HCT116 (cell line): ENCODE data around the gene RGS6. TPM values are rescaled to one million over a fixed set of nuclear protein-coding genes. Genes with fewer than 3 reads are reported as not detected.

Experiments used
- ATAC-seq: fragments of 200-7000 bp; cut with Tn5 transposase; 2 replicates; pipeline ENCODE4 v1.9.1; 2020; ENCODE audit warnings: mild to moderate bottlenecking, moderate library complexity
- BruUV-seq: library from RNA; stranded (reverse); fragments of 400-500 nt; replicated peaks from 2 replicates; lab custom pipeline; 2021; lab: Mats Ljungman, UMichigan
- CTCF ChIA-PET: fragments of 300-600 bp; sonication (Branson Sonifier 250); formaldehyde crosslinking; loops from one replicate; lab custom pipeline; 2021; ENCODE audit warnings: antibody characterized with exemption; lab: Charles Lee
- POLR2A ChIA-PET: fragments of 300-600, 350-600 bp; sonication (Branson Sonifier 250); formaldehyde crosslinking; loops from one replicate; lab custom pipeline; 2021; ENCODE audit warnings: antibody characterized with exemption; lab: Charles Lee
- RAD21 ChIA-PET, 2 experiments: fragments of 300-600 bp; sonication (Branson Sonifier 250); formaldehyde crosslinking; loops; one replicate each; lab custom pipeline; 2023; ENCODE audit warnings: low total read pairs in 2 of 2; ENCODE audit not compliant: uncharacterized antibody in 2 of 2, unreplicated experiment in 2 of 2, low non-redundant PET in 1 of 2; lab: Charles Lee
- DNase-seq: peaks from one replicate; pipeline ENCODE4 v3.0.0-alpha.2; 2010; ENCODE audit warnings: low read depth, low spot score
- H2AFZ ChIP-seq: fragments of 200-600 bp; shearing (Covaris generic), sonication (generic); 2 replicates; pipeline ENCODE4 v1.6.1; 2017; ENCODE audit warnings: low read depth, mixed run types, mixed read lengths, antibody characterized with exemption, low read length; ENCODE audit not compliant: poor library complexity, severe bottlenecking
- H3K27ac ChIP-seq: 2 replicates; pipeline ENCODE4 v1.5.1; 2012; ENCODE audit warnings: low read depth, low read length
- H3K27me3 ChIP-seq: fragments of 200-600 bp; sonication (generic); 2 replicates; pipeline ENCODE4 v1.6.1; 2016; ENCODE audit warnings: mixed run types, low read length, mixed read lengths; ENCODE audit not compliant: insufficient read depth
- H3K36me3 ChIP-seq, 2 experiments: fragments of 200-500 bp in 1 of 2; fragments of 200-600 bp in 1 of 2; sonication (Bioruptor generic) in 1 of 2; sonication (generic) in 1 of 2; 2 replicates each; pipeline versions ENCODE4 v1.5.1 to v1.6.1; 2014 to 2016; ENCODE audit warnings: low read length in 2 of 2, inconsistent platforms in 1 of 2, mixed read lengths in 1 of 2, mixed run types in 1 of 2; ENCODE audit not compliant: insufficient read depth in 2 of 2, control insufficient read depth in 1 of 2
- H3K4me1 ChIP-seq, 2 experiments: fragments of 200-600 bp in 1 of 2; sonication (generic) in 1 of 2; 2 replicates each; pipeline versions ENCODE4 v1.5.1 to v1.6.1; 2012 to 2017; ENCODE audit warnings: low read length in 2 of 2, inconsistent platforms in 1 of 2, mild to moderate bottlenecking in 1 of 2, mixed read lengths in 1 of 2, mixed run types in 1 of 2, moderate library complexity in 1 of 2; ENCODE audit not compliant: insufficient read depth in 2 of 2, control insufficient read depth in 1 of 2
- H3K4me2 ChIP-seq: fragments of 200-600 bp; sonication (generic); 2 replicates; pipeline ENCODE4 v1.6.1; 2017; ENCODE audit warnings: mixed run types, low read length, mixed read lengths
- H3K4me3 ChIP-seq, 2 experiments: fragments of 200-600 bp in 1 of 2; sonication (generic) in 1 of 2; replicated peaks in 1 of 2; 2 replicates each; pipeline ENCODE4 v1.5.1; 2011 to 2016; ENCODE audit warnings: low read length in 2 of 2, control low read depth in 1 of 2, low read depth in 1 of 2, mild to moderate bottlenecking in 1 of 2, mixed read lengths in 1 of 2, mixed run types in 1 of 2
- H3K79me2 ChIP-seq: fragments of 200-600 bp; sonication (generic); 2 replicates; pipeline ENCODE4 v1.6.1; 2017; ENCODE audit warnings: mild to moderate bottlenecking, mixed run types, low read length, moderate library complexity, mixed read lengths; ENCODE audit not compliant: insufficient read depth
- H3K9ac ChIP-seq: fragments of 200-600 bp; sonication (generic); 2 replicates; pipeline ENCODE4 v1.6.1; 2016; ENCODE audit warnings: low read length, mixed read lengths
- H3K9me2 ChIP-seq: fragments of 200-600 bp; sonication (generic), shearing (Covaris generic); 2 replicates; pipeline ENCODE4 v1.6.1; 2017; ENCODE audit warnings: mixed run types, mild to moderate bottlenecking, moderate library complexity; ENCODE audit not compliant: insufficient read depth
- H3K9me3 ChIP-seq, 2 experiments: fragments of 200-500 bp in 1 of 2; fragments of 200-600 bp in 1 of 2; sonication (Bioruptor generic) in 1 of 2; sonication (generic) in 1 of 2; 2 replicates each; pipeline ENCODE4 v1.6.1; 2014 to 2017; ENCODE audit warnings: low read length in 2 of 2, mixed read lengths in 2 of 2, inconsistent platforms in 1 of 2, low read depth in 1 of 2, mild to moderate bottlenecking in 1 of 2, mixed run types in 1 of 2, moderate library complexity in 1 of 2; ENCODE audit not compliant: control insufficient read depth in 1 of 2, insufficient read depth in 1 of 2
- H4K20me1 ChIP-seq: fragments of 200-600 bp; sonication (generic), shearing (Covaris generic); 2 replicates; pipeline ENCODE4 v1.6.1; 2017; ENCODE audit warnings: mixed run types, mild to moderate bottlenecking, moderate library complexity; ENCODE audit not compliant: insufficient read depth
- CBX3 ChIP-seq: IDR thresholded peaks from 2 replicates; pipeline ENCODE4 v1.6.1; 2012; ENCODE audit warnings: low read depth
- EGR1 ChIP-seq: IDR thresholded peaks from 2 replicates; pipeline ENCODE4 v1.6.1; 2012; ENCODE audit warnings: low read depth
- ELF1 ChIP-seq: IDR thresholded peaks from 2 replicates; pipeline ENCODE4 v1.6.1; 2012; ENCODE audit warnings: low read depth, borderline replicate concordance
- EZH2 ChIP-seq: fragments of 200-600 bp; sonication (generic); IDR thresholded peaks from 2 replicates; pipeline ENCODE4 v1.6.1; 2017; ENCODE audit warnings: antibody characterized with exemption, mixed run types
- JUND ChIP-seq: IDR thresholded peaks from 2 replicates; pipeline ENCODE4 v1.6.1; 2012
- ZFX ChIP-seq: fragments of 450-650 bp; IDR thresholded peaks from 2 replicates; pipeline ENCODE4 v1.6.1; 2017
- ZNF274 ChIP-seq: fragments of 200-500 bp; sonication (Bioruptor generic); IDR thresholded peaks from 2 replicates; pipeline ENCODE4 v1.6.1; 2014; ENCODE audit warnings: mild to moderate bottlenecking, low read depth, low read length, inconsistent platforms
- intact Hi-C: fragments of 100-400 bp; cut with micrococcal nuclease; formaldehyde crosslinking; loops from 2 replicates; pipeline ENCODE4 v1.10.0; 2022
- total RNA-seq: library from RNA; stranded (reverse); gene quantifications from one replicate; pipeline ENCODE4 v1.2.1, GENCODE V29; 2021; ENCODE audit not compliant: unreplicated experiment
- TF ChIP-seq, protein P1 (sequence below), 3 experiments: fragments of 200-600 bp in 1 of 3; sonication (generic) in 1 of 3; IDR thresholded peaks in 2 of 3; conservative IDR thresholded peaks in 1 of 3; 2 replicates each; pipeline ENCODE4 v1.5.1; 2012 to 2017; ENCODE audit warnings: low read depth in 2 of 3, low read length in 2 of 3, antibody characterized with exemption in 1 of 3, borderline replicate concordance in 1 of 3, control low read depth in 1 of 3, mild to moderate bottlenecking in 1 of 3, mixed read lengths in 1 of 3, mixed run types in 1 of 3, moderate library complexity in 1 of 3; ENCODE audit not compliant: insufficient read depth in 1 of 3

RGS6 gene
- total RNA-seq, 1 experiment from 2014 or later = 4.7 TPM

DNA sequence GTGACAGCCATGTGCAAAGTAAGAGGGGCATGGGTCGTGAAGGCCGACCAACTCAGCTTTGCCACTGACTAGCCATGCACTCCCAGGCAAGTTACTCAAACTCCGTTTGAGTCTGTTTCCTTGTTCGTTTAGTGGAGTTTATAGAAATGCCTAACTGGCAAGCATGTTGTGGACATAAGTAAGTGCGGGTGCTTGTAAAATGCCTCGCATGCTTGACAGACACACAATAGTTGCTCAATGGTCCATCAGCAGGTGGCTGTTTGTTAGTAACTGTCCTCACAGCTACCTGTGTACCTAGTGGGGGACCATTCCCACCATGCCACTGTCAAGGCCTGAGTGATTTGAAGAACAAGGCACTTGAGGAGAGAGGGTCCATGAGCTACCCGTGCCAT is 623.4 kb downstream of the RGS6 start (continued):
- TF ChIP-seq, protein P1, sequence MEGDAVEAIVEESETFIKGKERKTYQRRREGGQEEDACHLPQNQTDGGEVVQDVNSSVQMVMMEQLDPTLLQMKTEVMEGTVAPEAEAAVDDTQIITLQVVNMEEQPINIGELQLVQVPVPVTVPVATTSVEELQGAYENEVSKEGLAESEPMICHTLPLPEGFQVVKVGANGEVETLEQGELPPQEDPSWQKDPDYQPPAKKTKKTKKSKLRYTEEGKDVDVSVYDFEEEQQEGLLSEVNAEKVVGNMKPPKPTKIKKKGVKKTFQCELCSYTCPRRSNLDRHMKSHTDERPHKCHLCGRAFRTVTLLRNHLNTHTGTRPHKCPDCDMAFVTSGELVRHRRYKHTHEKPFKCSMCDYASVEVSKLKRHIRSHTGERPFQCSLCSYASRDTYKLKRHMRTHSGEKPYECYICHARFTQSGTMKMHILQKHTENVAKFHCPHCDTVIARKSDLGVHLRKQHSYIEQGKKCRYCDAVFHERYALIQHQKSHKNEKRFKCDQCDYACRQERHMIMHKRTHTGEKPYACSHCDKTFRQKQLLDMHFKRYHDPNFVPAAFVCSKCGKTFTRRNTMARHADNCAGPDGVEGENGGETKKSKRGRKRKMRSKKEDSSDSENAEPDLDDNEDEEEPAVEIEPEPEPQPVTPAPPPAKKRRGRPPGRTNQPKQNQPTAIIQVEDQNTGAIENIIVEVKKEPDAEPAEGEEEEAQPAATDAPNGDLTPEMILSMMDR (IDR thresholded peaks at IDR 0.05 in 2 of 3, conservative IDR thresholded peaks at IDR 0.05 in 1 of 3; ENCODE audit: borderline replicate concordance in 1 of 3, insufficient read depth in 1 of 3, low read depth in 2 of 3, low read length in 2 of 3) = no peak
- no peak for TF ChIP-seq JUND
- TF ChIP-seq CBX3 = no peak

GRCh38 chr14:72557671-72558070 is 625.4 kb downstream of the RGS6 start:
- DNase-seq = no peak
- Histone ChIP-seq H3K4me2 (no peak overlapping the region), H3K9ac (no peak overlapping the region), H3K9me3 (no peaks in the 10 kb centered on the region), H3K36me3 (no peaks in the 10 kb centered on the region), H3K27ac (no peak overlapping the region), H3K4me3 (no peak overlapping the region), H3K79me2 (no peaks in the 10 kb centered on the region), H3K9me2 (no peaks in the 10 kb centered on the region), H2AFZ (no peak overlapping the region), H3K4me1 (no peaks in the 10 kb centered on the region), H4K20me1 (no peaks in the 10 kb centered on the region), H3K27me3 (peaks cover 27% of the 10 kb centered on the region)
- RAD21 ChIA-PET = no interaction called here
- CTCF ChIA-PET = no interaction called here
- BruUV-seq = no TSS peak
- POLR2A ChIA-PET = no interaction called here
- intact Hi-C loops = no loop called here
- no peak for ATAC-seq
- TF ChIP-seq ELF1 = no peak
- no peak for TF ChIP-seq EGR1
- TF ChIP-seq EZH2 = no peak
- no peak for TF ChIP-seq ZFX
- no peak for TF ChIP-seq ZNF274
